Measurements from ENCODE around the gene GPR50. TPM values are rescaled to one million over a fixed set of nuclear protein-coding genes. Genes with fewer than 3 reads are reported as not detected.

GPR50 gene
- total RNA-seq, result not detected in 2 replicates

DNA sequence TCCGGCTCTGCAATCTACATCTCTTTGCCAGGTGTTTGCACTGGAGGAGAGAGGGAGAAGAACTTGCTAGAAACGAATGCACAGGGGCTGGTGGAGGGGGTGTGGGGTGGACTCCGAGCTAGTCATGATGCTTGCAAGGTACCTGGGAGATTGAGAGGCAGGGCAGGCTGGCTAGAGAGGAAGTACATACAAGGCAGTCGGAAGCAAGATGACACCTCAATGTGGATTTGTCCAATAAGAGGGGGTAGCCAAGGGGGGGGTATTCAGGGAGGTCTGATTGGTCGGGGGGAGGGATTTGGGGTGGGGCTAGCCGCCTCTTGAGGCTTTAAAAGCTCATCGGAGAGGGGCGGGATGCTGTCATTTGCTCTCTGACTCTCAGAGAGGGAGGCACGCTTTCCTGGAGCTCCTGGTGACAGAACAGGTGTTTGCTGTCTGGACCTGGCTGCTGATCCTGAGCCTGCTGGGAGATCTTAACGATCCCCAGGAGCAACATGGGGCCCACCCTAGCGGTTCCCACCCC lies at the start of gene GPR50:
TSS of gene GPR50 (plus strand) at position 354 of the 520 bp plus-strand sequence. CDS start at position 492, 138 bp downstream.

Other genes starting within 250 kb of the GPR50 start
- gene HMGB3, start 193.2 kb upstream of the GPR50 start, total RNA-seq, result 12.1 and 25.0 TPM in 2 replicates
- gene VMA21, start 220.6 kb downstream of the GPR50 start, total RNA-seq, result 43.5 and 44.3 TPM in 2 replicates